B cell (primary cell): ENCODE data around the gene BTG2.

Source experiments
- CTCF ChIP-seq: fragments of 200-600 bp; IDR thresholded peaks from one replicate; pipeline ENCODE4 v1.8.0; 2022; ENCODE audit warnings: antibody characterized with exemption, mild to moderate bottlenecking
- EZH2 ChIP-seq: IDR thresholded peaks from 2 replicates; pipeline ENCODE4 v1.6.1; 2012; ENCODE audit warnings: borderline replicate concordance, low read depth, mild to moderate bottlenecking, moderate library complexity, low read length; ENCODE audit not compliant: insufficient read depth, poor library complexity, severe bottlenecking

- no peak for TF ChIP-seq EZH2
- no peak for TF ChIP-seq CTCF
Measured at GRCh38 chr1:203302894-203303293, 2.4 kb upstream of the BTG2 start.
